ENCODE measurements around the gene ADARB2.

DNA sequence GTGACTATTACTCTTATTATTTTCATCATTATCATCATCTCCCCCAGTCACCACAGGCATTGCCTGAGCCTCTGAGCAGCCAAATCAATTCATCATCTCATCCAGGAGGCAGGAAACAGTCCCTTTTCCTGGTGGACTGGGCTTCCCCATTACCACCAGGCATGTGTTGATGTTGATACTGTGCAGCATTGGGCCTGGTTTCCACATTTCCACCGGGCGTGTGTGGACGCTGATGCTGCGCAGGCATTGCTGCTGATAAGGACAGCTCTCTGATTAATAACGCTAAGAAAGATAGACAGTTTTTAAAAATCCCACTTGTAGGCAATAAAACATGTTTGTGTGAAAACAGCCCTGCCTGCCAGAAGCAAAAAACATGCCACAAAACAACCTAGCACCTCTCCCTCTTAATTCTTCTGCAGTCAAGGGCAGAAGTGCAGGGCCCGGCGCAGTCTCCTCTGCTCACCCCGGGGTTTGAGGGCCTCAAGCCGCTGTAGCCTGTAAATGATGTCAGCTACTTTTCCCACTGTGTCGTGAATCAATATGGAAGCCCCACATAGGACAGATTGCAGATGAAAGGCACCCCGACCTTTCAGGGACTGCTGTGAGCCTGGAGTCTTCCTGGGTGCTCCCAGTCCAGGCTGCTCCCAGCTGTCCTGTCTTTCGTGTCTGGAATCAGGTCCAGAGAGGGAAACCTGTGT, 465.1 kb downstream of the ADARB2 start:
- TF ChIP-seq POLR2A (IDR thresholded peaks at IDR 0.05): no peak
- no peak for TF ChIP-seq EP300 (IDR thresholded peaks at IDR 0.05; ENCODE audit: low read depth)
- TF ChIP-seq POLR2AphosphoS5 (IDR thresholded peaks at IDR 0.05): no peak
